Astrocyte of the spinal cord (primary cell): Measurements from ENCODE around the gene CFAP97.

ENCODE experiments used
- DNase-seq: peaks from one replicate; pipeline ENCODE4 v3.0.0; 2011; ENCODE audit warnings: low read depth, low spot score
- H3K4me3 ChIP-seq: 2 replicates; pipeline ENCODE4 v1.5.1; 2011; ENCODE audit warnings: low read depth, mild to moderate bottlenecking, low read length, moderate library complexity
- in situ Hi-C: cut with HindIII; loops from 2 replicates; pipeline ENCODE4 v1.10.0; 2017; ENCODE audit warnings: low sequenced_read_pairs
- TF ChIP-seq, protein P1 (sequence below): IDR thresholded peaks from 2 replicates; pipeline ENCODE4 v1.5.1; 2012; ENCODE audit warnings: low read depth, mild to moderate bottlenecking, low read length, inconsistent platforms

CFAP97 gene

DNA sequence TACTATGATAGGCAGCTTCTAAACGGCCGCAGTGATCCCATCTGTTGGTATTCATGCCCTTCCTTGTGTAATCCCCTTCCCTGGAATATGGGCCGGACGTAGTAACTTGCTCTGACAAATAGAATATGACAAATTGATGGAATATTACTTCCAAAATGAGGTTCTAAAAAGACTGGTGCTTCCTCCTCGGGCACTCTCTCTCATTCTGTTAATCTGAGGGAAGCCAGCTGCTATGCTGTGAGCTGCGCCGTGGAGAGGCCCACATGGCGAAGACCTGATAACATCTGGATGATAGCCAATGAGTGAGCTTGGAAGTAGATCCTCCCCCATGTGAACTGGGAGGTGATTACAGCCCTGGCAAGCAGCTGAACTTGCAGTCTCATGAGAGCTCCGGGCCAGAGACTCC lies 88.0 kb downstream of the CFAP97 start:
- in situ Hi-C loops, result no loop called here
- no peak overlapping the region for H3K4me3 ChIP-seq
- DNase-seq, result peak; percentile 47
- TF ChIP-seq, protein P1, sequence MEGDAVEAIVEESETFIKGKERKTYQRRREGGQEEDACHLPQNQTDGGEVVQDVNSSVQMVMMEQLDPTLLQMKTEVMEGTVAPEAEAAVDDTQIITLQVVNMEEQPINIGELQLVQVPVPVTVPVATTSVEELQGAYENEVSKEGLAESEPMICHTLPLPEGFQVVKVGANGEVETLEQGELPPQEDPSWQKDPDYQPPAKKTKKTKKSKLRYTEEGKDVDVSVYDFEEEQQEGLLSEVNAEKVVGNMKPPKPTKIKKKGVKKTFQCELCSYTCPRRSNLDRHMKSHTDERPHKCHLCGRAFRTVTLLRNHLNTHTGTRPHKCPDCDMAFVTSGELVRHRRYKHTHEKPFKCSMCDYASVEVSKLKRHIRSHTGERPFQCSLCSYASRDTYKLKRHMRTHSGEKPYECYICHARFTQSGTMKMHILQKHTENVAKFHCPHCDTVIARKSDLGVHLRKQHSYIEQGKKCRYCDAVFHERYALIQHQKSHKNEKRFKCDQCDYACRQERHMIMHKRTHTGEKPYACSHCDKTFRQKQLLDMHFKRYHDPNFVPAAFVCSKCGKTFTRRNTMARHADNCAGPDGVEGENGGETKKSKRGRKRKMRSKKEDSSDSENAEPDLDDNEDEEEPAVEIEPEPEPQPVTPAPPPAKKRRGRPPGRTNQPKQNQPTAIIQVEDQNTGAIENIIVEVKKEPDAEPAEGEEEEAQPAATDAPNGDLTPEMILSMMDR, result no peak

DNA sequence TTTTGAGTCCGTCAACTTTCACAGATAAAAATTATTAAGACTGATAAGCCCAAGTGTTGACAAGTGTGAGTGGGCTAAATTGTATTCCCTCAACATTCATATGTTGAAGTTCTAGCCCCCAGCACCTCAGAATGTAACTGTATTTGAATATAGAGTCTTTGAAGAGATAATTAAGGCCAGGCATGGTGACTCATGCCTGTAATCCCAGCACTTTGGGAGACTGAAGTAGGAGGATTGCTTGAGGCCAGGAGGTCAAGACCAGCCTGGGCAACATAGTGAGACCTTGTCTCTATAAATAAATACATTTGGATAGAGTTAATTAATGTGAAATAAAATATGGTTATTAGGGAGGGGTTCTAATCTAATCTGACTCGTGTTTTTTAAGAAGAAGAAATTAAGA lies 90.5 kb downstream of the CFAP97 start:
- TF ChIP-seq, protein P1, result no peak
- H3K4me3 ChIP-seq, result no peak overlapping the region
- in situ Hi-C loops, result no loop called here
- no peak for DNase-seq

DNA sequence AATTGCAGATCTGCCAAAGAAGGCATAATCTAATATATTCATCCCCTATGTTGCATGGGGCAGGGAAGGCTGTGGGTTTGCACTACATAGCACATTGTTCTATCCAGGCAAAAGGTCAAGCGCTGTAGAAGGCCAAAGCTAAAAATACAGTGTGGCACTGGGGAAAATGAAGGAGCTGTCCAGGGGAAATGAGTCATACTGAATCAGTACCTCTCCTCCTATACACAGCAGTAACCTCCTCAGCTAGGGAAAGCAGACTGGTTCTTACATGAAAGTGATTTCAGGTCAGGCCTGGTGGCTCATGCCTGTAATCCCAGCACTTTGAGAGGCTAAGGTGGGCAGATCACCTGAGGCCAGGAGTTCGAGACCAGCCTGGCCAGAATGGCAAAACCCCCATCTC lies 91.7 kb downstream of the CFAP97 start:
- in situ Hi-C loops, result no loop called here
- DNase-seq, result peak; percentile 94
- TF ChIP-seq, protein P1, result no peak
- H3K4me3 ChIP-seq, result no peak overlapping the region

DNA sequence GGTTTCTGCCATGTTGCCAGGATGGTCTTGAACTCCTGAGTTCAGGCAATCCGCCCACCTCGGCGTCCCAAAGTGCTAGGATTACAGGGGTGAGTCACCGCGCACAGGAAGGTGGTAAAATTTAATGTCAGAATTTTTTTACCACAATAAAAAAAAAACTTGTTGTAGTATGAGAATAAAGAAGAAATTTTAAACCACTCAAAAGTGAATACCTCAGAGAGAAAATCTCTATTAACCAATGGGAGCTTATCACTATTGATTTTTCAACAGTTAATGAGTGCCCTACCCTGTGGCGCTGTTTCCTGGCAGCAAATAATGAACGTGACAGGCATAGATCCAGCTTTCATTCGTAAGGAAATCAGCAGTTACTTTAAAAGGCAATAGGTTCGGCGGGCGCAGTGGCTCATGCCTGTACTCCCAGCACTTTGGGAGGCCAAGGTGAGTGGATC lies 93.4 kb downstream of the CFAP97 start:
- no peak for DNase-seq
- TF ChIP-seq, protein P1, result no peak
- H3K4me3 ChIP-seq, result no peak overlapping the region
- in situ Hi-C loops, result no loop called here

DNA sequence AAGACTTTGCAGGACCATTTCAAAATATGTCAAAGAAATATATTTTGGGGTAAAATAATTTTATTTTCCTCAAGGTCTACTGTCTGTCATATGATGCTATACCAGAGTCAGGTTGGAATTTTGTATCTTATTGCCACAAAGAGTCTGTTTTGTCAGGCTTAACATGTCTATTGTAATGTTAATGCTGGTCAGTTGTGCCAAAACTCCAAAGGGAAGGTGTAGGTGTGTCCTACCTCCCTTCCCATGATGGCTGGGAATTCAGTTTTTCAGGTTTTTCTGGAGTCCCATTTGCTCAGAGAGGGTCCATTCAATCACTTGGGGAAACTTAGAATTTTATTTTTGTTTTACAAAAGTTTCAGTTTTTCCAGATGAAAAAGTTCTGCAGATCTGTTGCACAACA lies 94.1 kb downstream of the CFAP97 start:
- TF ChIP-seq, protein P1, result no peak
- DNase-seq, result no peak
- H3K4me3 ChIP-seq, result no peak overlapping the region
- in situ Hi-C loops, result no loop called here
